K562 (cell line): ENCODE data around the gene PLD3. TPM values are rescaled to one million over a fixed set of nuclear protein-coding genes. Genes with fewer than 3 reads are reported as not detected.

ENCODE experiments used
- ATAC-seq: fragments of 200-7000 bp; cut with Tn5 transposase; 3 replicates; pipeline ENCODE4 v1.9.1; 2020; ENCODE audit warnings: moderate library complexity
- BruUV-seq: library from RNA; stranded (reverse); fragments of 400-500 nt; replicated peaks from 2 replicates; lab custom pipeline; 2021; lab: Mats Ljungman, UMichigan
- CTCF ChIA-PET: fragments of 300-600 bp; formaldehyde crosslinking; extraction: SDS; loops from one replicate; lab custom pipeline; 2021; ENCODE audit warnings: low intra/inter-chr PET ratio; lab: Yijun Ruan, JAX
- POLR2A ChIA-PET: fragments of 300-600, 350-650 bp; sonication (Branson Sonifier 250); formaldehyde crosslinking; extraction: SDS; loops from one replicate; lab custom pipeline; 2021; ENCODE audit warnings: antibody characterized with exemption, inconsistent platforms; lab: Yijun Ruan, JAX
- DNase-seq, 4 experiments: peaks; one replicate each; pipeline versions ENCODE4 v3.0.0 to v3.0.0-alpha.2; 2011 to 2018; ENCODE audit warnings: low spot score in 3 of 4, mixed read lengths in 3 of 4; ENCODE audit errors: extremely low read depth in 1 of 4
- FAIRE-seq: peaks from 2 replicates; lab custom pipeline; 2011; peaks lifted over from hg19 to GRCh38; lab: Jason Lieb, UNC
- H2AFZ ChIP-seq: 2 replicates; pipeline ENCODE4 v1.6.0; 2011; ENCODE audit warnings: low read depth, low read length, control low read depth, inconsistent platforms
- H3K27ac ChIP-seq: fragments of 200-600 bp; 3 replicates; pipeline ENCODE4 v1.8.0; 2011; ENCODE audit warnings: low read depth, mild to moderate bottlenecking, control low read depth, inconsistent platforms, low read length, moderate library complexity, mixed read lengths; ENCODE audit errors: extremely low read depth
- H3K27me3 ChIP-seq, 2 experiments: fragments of 300-600 bp in 1 of 2; 2 replicates in 1 of 2; 3 replicates in 1 of 2; pipeline versions ENCODE4 v1.6.0 to v1.8.0; 2011; ENCODE audit warnings: inconsistent platforms in 2 of 2, low read length in 2 of 2, mild to moderate bottlenecking in 1 of 2, mixed read lengths in 1 of 2, moderate library complexity in 1 of 2; ENCODE audit not compliant: control insufficient read depth in 2 of 2, insufficient read depth in 2 of 2
- H3K36me3 ChIP-seq: fragments of 300-600 bp; 3 replicates; pipeline ENCODE4 v1.8.0; 2011; ENCODE audit warnings: mild to moderate bottlenecking, low read length, inconsistent platforms; ENCODE audit not compliant: control insufficient read depth, insufficient read depth
- H3K4me1 ChIP-seq, 2 experiments: fragments of 200-600 bp in 1 of 2; replicated peaks in 1 of 2; 2 replicates in 1 of 2; 3 replicates in 1 of 2; pipeline versions ENCODE4 v1.5.1 to v1.8.0; 2011; ENCODE audit warnings: inconsistent platforms in 2 of 2, low read length in 2 of 2, mild to moderate bottlenecking in 1 of 2, mixed read lengths in 1 of 2, moderate library complexity in 1 of 2; ENCODE audit not compliant: control insufficient read depth in 2 of 2, insufficient read depth in 2 of 2
- H3K4me2 ChIP-seq: 2 replicates; pipeline ENCODE4 v1.6.1; 2011; ENCODE audit warnings: low read length, control low read depth, inconsistent platforms, mixed read lengths; ENCODE audit not compliant: insufficient read depth
- H3K4me3 ChIP-seq: fragments of 200-600 bp; sonication (generic), shearing (Covaris generic); 2 replicates; pipeline ENCODE4 v1.5.1; 2016; ENCODE audit warnings: control low read depth, inconsistent platforms
- H3K79me2 ChIP-seq: fragments of 200-600 bp; 3 replicates; pipeline ENCODE4 v1.8.0; 2011; ENCODE audit warnings: low read length, inconsistent platforms; ENCODE audit not compliant: control insufficient read depth, insufficient read depth
- H3K9ac ChIP-seq, 2 experiments: 2 replicates each; pipeline versions ENCODE4 v1.6.0 to v1.6.1; 2011; ENCODE audit warnings: low read depth in 2 of 2, low read length in 2 of 2, control low read depth in 1 of 2, inconsistent platforms in 1 of 2, mild to moderate bottlenecking in 1 of 2, mixed read lengths in 1 of 2; ENCODE audit not compliant: insufficient read depth in 1 of 2
- H3K9me1 ChIP-seq: one replicate; pipeline ENCODE4 v1.6.0; 2011; ENCODE audit warnings: inconsistent platforms, mild to moderate bottlenecking, low read length, moderate library complexity; ENCODE audit not compliant: control insufficient read depth, insufficient read depth
- H3K9me3 ChIP-seq: replicated peaks from 2 replicates; pipeline ENCODE4 v1.5.1; 2011; ENCODE audit warnings: low read depth, low read length, inconsistent platforms; ENCODE audit not compliant: control insufficient read depth, insufficient read depth
- H4K20me1 ChIP-seq: replicated peaks from 2 replicates; pipeline ENCODE4 v1.6.1; 2011; ENCODE audit warnings: low read length, inconsistent platforms, mixed read lengths; ENCODE audit not compliant: control insufficient read depth, insufficient read depth
- CTCF ChIP-seq, 3 experiments: IDR thresholded peaks in 2 of 3; conservative IDR thresholded peaks in 1 of 3; 2 replicates each; pipeline ENCODE4 v1.5.1; 2011 to 2012; ENCODE audit warnings: low read length in 3 of 3, mild to moderate bottlenecking in 3 of 3, control low read depth in 2 of 3, improper control_type of control experiment in 1 of 3, inconsistent platforms in 1 of 3, low read depth in 1 of 3, mixed read lengths in 1 of 3, moderate library complexity in 1 of 3; ENCODE audit not compliant: insufficient read depth in 2 of 3
- DIDO1 ChIP-seq: fragments of 450-650 bp; IDR thresholded peaks from 2 replicates; pipeline ENCODE4 v1.6.1; 2016; ENCODE audit warnings: low read depth, missing biosample characterization, missing genetic modification characterization
- EGR1 ChIP-seq: fragments of 450-650 bp; conservative IDR thresholded peaks from 2 replicates; pipeline ENCODE4 v1.6.1; 2017; ENCODE audit warnings: mild to moderate bottlenecking
- HEY1 ChIP-seq: fragments of 250-450 bp; sonication (Bioruptor Pico); IDR thresholded peaks from 2 replicates; pipeline ENCODE4 v1.5.0; 2020; ENCODE audit warnings: mild to moderate bottlenecking, moderate library complexity, borderline replicate concordance
- RAD21 ChIP-seq, 2 experiments: fragments of 250-450 bp in 1 of 2; fragments of 450-650 bp in 1 of 2; sonication (Bioruptor Pico) in 1 of 2; formaldehyde crosslinking in 1 of 2; IDR thresholded peaks in 1 of 2; conservative IDR thresholded peaks in 1 of 2; 2 replicates each; pipeline versions ENCODE4 v1.4.0 to v1.8.0; 2020 to 2022; ENCODE audit warnings: mild to moderate bottlenecking in 2 of 2, moderate library complexity in 1 of 2
- SAFB2 ChIP-seq: fragments of 200-400 bp; formaldehyde crosslinking; IDR thresholded peaks from 2 replicates; pipeline ENCODE4 v1.6.1; 2018; ENCODE audit warnings: borderline replicate concordance, low read length, low read depth, moderate library complexity; ENCODE audit not compliant: severe bottlenecking
- ZBTB7A ChIP-seq: IDR thresholded peaks from 2 replicates; pipeline ENCODE4 v1.6.1; 2011; ENCODE audit warnings: low read depth, mild to moderate bottlenecking, low read length, moderate library complexity, borderline replicate concordance; ENCODE audit not compliant: control insufficient read depth
- ZNF175 ChIP-seq: fragments of 200-800 bp; sonication (Bioruptor generic); IDR thresholded peaks from 2 replicates; pipeline ENCODE4 v1.6.1; 2016; ENCODE audit warnings: low read depth, mild to moderate bottlenecking, missing genetic modification characterization, missing compliant biosample characterization
- ZNF282 ChIP-seq: sonication (generic); formaldehyde crosslinking; IDR thresholded peaks from 2 replicates; pipeline ENCODE4 v1.8.1; 2023; ENCODE audit warnings: missing genetic modification reagents
- WGBS: fragments of 100-300 bp; shearing (Covaris generic); methylation state at CpG from one replicate; pipeline ENCODE4 v1.1.6; 2016; ENCODE audit warnings: low coverage, mixed read lengths; ENCODE audit not compliant: insufficient coverage; ENCODE audit errors: missing lambda C conversion rate; 5-methylcytosine and 5-hydroxymethylcytosine counted together
- in situ Hi-C: fragments of 300-500 bp; cut with MboI; formaldehyde crosslinking; loops from 4 replicates; pipeline ENCODE4 v1.15.0; 2018; ENCODE audit warnings: inconsistent platforms, mixed read lengths
- intact Hi-C: fragments of 100-400 bp; cut with micrococcal nuclease; formaldehyde crosslinking; loops from 2 replicates; pipeline ENCODE4 v1.14.2; 2022
- polyA plus RNA-seq, 8 experiments: library from polyadenylated mRNA; depleted of rRNA in 4 of 8; stranded (reverse) in 5 of 8; unstranded in 3 of 8; fragments of >200 nt; fragmentation: Nextera tagmentation in 2 of 8; fragmentation: Illumina TruSeq in 1 of 8; extraction: Ambion mirVana in 2 of 8; extraction: Trizol in 1 of 8; gene quantifications; 2 replicates each; pipeline versions ENCODE4 v1.2.1 to v1.2.3, GENCODE V29; 2011 to 2014; ENCODE audit warnings: inconsistent platforms in 1 of 8, missing spikeins in 1 of 8
- total RNA-seq, 7 experiments: library from RNA; depleted of rRNA in 6 of 7; stranded (reverse); fragments of >200 nt in 6 of 7; fragmentation: Illumina TruSeq in 2 of 7; extraction: Trizol in 2 of 7; gene quantifications; 2 replicates each; pipeline versions ENCODE4 v1.2.1 to v1.2.3, GENCODE V29; 2011 to 2021; ENCODE audit warnings: low replicate concordance in 1 of 7

Gene PLD3
- total and polyA plus RNA-seq, 9 of the 15 experiments (the other 6 are each of a cell fraction or from before 2014, with no cell fraction given), result 2.3 to 128 (median 72.7) TPM

GRCh38 chr19:40392123-40392522 is 43.6 kb downstream of the PLD3 start:
- peak; percentile 30; the same call in 2 of the 3 replicates for ATAC-seq
- CTCF ChIA-PET, result no interaction called here

DNA sequence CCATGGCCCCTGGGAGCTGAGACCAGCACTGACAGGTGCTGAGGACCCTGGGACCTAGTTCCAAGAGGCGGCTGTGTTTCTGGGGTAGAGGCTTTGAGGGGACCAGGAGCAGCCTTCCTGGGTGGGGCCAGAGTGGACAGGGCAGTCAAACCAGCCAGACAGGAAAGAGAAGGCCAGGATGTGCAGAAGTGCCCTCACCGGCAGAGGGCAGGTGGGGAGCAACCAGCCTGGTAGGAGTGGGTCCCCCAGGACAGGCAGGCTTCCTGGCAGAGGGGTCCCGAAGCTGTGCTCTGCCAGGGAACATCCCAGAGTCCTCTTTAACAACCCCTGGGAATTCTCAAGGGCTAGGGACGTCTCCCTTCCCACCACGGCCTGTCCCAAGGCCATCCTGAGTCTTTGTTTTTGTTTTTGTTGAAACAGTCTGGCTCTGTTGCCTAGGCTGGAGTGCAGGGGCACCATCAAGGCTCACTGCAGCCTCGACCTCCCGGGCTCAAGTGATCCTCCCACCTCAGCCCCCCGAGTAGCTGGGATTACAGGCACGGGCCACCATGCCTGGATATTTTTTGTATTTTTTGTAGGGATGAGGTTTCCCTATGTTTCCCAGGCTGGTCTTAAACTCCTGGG is 44.5 kb downstream of the PLD3 start:
- no peaks in the 10 kb centered on the region for H3K36me3 ChIP-seq
- no peaks in the 10 kb centered on the region for H3K79me2 ChIP-seq
- H3K9me1 ChIP-seq, result no peaks in the 10 kb centered on the region
- WGBS, result 25% methylated on average over 9 of the region's 9 CpGs
- no TSS peak for BruUV-seq
- H3K27ac ChIP-seq, result no peak overlapping the region
- H3K9ac ChIP-seq, result peak overlapping the region in 1 of 2 experiments; percentile 38; a peak in 2 of 4 replicates
- ChIA-PET CTCF (no interaction called here), POLR2A (no interaction called here)
- DNase-seq (peak in 1 of 4 experiments; percentile 42), FAIRE-seq (no peak), ATAC-seq (peak; percentile 85)
- H3K4me3 ChIP-seq, result no peak overlapping the region
- H3K4me2 ChIP-seq, result no peak overlapping the region
- peaks cover 18 to 42% of the 10 kb centered on the region in 2 experiments for H3K27me3 ChIP-seq
- H3K4me1 ChIP-seq, result peaks cover 6 to 49% of the 10 kb centered on the region in 2 experiments; a peak in 3 of 5 replicates
- intact Hi-C loops, result no loop called here
- no peaks in the 10 kb centered on the region for H4K20me1 ChIP-seq
- in situ Hi-C loops, result no loop called here
- 0 out of 2 replicates have a peak overlapping the region, but pooled peaks have one; percentile 15 for H2AFZ ChIP-seq
- H3K9me3 ChIP-seq, result no peaks in the 10 kb centered on the region
- TF ChIP-seq ZBTB7A (peak; percentile 27; the same call in 1 of the 2 replicates), RAD21 (CRISPR knock-in tag; conservative IDR thresholded peaks at IDR 0.05 in 1 of 2, IDR thresholded peaks at IDR 0.05 in 1 of 2) (peak; percentile 7 to 51; a peak in 2 of 4 replicates), SAFB2 (no peak), CTCF (IDR thresholded peaks at IDR 0.05 in 2 of 3, conservative IDR thresholded peaks at IDR 0.05 in 1 of 3; ENCODE audit: insufficient read depth in 2 of 3, low read depth in 1 of 3, low read length in 3 of 3) (peak; percentile 52 to 58 (median 54); a peak in 5 of 6 replicates), ZNF175 (no peak), DIDO1 (no peak), HEY1 (CRISPR knock-in tag) (no peak)

More at GRCh38 chr19:40392123-40392522, 43.6 kb downstream of the PLD3 start:
- Histone ChIP-seq H3K36me3 (no peaks in the 10 kb centered on the region), H2AFZ (peak overlapping the region; percentile 41; the same call in 1 of the 2 replicates), H3K9me1 (no peaks in the 10 kb centered on the region), H3K27me3 (peaks cover 15 to 34% of the 10 kb centered on the region in 2 experiments), H4K20me1 (no peaks in the 10 kb centered on the region), H3K27ac (no peak overlapping the region), H3K79me2 (no peaks in the 10 kb centered on the region), H3K4me1 (peaks cover 6 to 40% of the 10 kb centered on the region in 2 experiments; a peak in 3 of 5 replicates), H3K4me2 (no peak overlapping the region), H3K9me3 (no peaks in the 10 kb centered on the region)
- FAIRE-seq, result peak; percentile 23
- no peak for TF ChIP-seq ZNF282 (CRISPR knock-in tag)
- peak; percentile 69 for TF ChIP-seq EGR1
- TF ChIP-seq, all 486 proteins: peak for 1
- POLR2A ChIA-PET, result interaction anchor here (0.6 kb wide), 1 partner anchor 34 kb away, joined by 4 read pairs; the partner anchor contains the start of gene SERTAD1
- intact Hi-C loops, result no loop called here
- in situ Hi-C loops, result no loop called here
- Histone ChIP-seq H3K9ac (peak overlapping the region in 1 of 2 experiments; percentile 38; a peak in 1 of 4 replicates), H3K4me3 (no peak overlapping the region)
- WGBS, result 33% methylated on average over 5 of the region's 8 CpGs
- peak in 2 of 4 experiments; percentile 47 to 49 for DNase-seq
- no TSS peak for BruUV-seq
